Endothelial cell of umbilical vein (primary cell): Measurements from ENCODE around the gene LENEP. TPM values are rescaled to one million over a fixed set of nuclear protein-coding genes. Genes with fewer than 3 reads are reported as not detected.

Source experiments
- BruUV-seq: library from RNA; stranded (reverse); fragments of 400-500 nt; replicated peaks from 2 replicates; lab custom pipeline; 2021; lab: Mats Ljungman, UMichigan
- CTCF ChIA-PET: fragments of 300-600, 350-600 bp; sonication (Branson Sonifier 250); formaldehyde crosslinking; loops from one replicate; lab custom pipeline; 2021; ENCODE audit warnings: antibody characterized with exemption, inconsistent platforms; lab: Charles Lee
- POLR2A ChIA-PET: fragments of 300-600, 350-600 bp; sonication (Branson Sonifier 250); formaldehyde crosslinking; loops from one replicate; lab custom pipeline; 2021; ENCODE audit warnings: antibody characterized with exemption, inconsistent platforms; lab: Charles Lee
- DNase-seq: peaks from one replicate; pipeline ENCODE4 v3.0.0-alpha.2; 2011; ENCODE audit warnings: low read depth, low spot score
- FAIRE-seq: peaks from 2 replicates; lab custom pipeline; 2011; peaks lifted over from hg19 to GRCh38; lab: Jason Lieb, UNC
- H2AFZ ChIP-seq: 2 replicates; pipeline ENCODE4 v1.6.0; 2012; ENCODE audit warnings: low read depth, low read length, control low read depth, inconsistent platforms
- H3K27ac ChIP-seq: 2 replicates; pipeline ENCODE4 v1.5.1; 2011; ENCODE audit warnings: low read depth, mild to moderate bottlenecking, control low read depth, low read length, moderate library complexity; ENCODE audit not compliant: insufficient read depth
- H3K27me3 ChIP-seq, 2 experiments: 2 replicates each; pipeline versions ENCODE4 v1.6.0 to v1.6.1; 2011; ENCODE audit warnings: low read length in 2 of 2, mixed read lengths in 1 of 2; ENCODE audit not compliant: control insufficient read depth in 2 of 2, insufficient read depth in 2 of 2
- H3K36me3 ChIP-seq, 2 experiments: 2 replicates in 1 of 2; 3 replicates in 1 of 2; pipeline ENCODE4 v1.5.1; 2011; ENCODE audit warnings: low read length in 2 of 2, mild to moderate bottlenecking in 1 of 2, moderate library complexity in 1 of 2; ENCODE audit not compliant: control insufficient read depth in 2 of 2, insufficient read depth in 2 of 2; ENCODE audit errors: extremely low read depth in 1 of 2
- H3K4me1 ChIP-seq: 3 replicates; pipeline ENCODE4 v1.5.1; 2011; ENCODE audit warnings: mild to moderate bottlenecking, low read length; ENCODE audit not compliant: control insufficient read depth, insufficient read depth; ENCODE audit errors: extremely low read depth
- H3K4me2 ChIP-seq: 2 replicates; pipeline ENCODE4 v1.6.1; 2011; ENCODE audit warnings: low read length, control low read depth, mixed read lengths; ENCODE audit not compliant: insufficient read depth
- H3K4me3 ChIP-seq, 3 experiments: fragments of 200-600 bp in 1 of 3; sonication (generic), shearing (Covaris generic) in 1 of 3; replicated peaks in 1 of 3; 2 replicates each; pipeline ENCODE4 v1.5.1; 2011 to 2016; ENCODE audit warnings: control low read depth in 3 of 3, low read length in 3 of 3, mild to moderate bottlenecking in 2 of 3, inconsistent platforms in 1 of 3, low read depth in 1 of 3, moderate library complexity in 1 of 3; ENCODE audit not compliant: insufficient read depth in 1 of 3
- H3K79me2 ChIP-seq: 2 replicates; pipeline ENCODE4 v1.6.0; 2012; ENCODE audit warnings: low read length, inconsistent platforms; ENCODE audit not compliant: control insufficient read depth, insufficient read depth
- H3K9ac ChIP-seq: replicated peaks from 2 replicates; pipeline ENCODE3; 2011; ENCODE audit warnings: low read length, control low read depth; ENCODE audit not compliant: insufficient read depth; ENCODE audit errors: extremely low read depth
- H3K9me1 ChIP-seq: replicated peaks from 3 replicates; pipeline ENCODE4 v1.6.0; 2011; ENCODE audit warnings: mild to moderate bottlenecking, low read length; ENCODE audit not compliant: control insufficient read depth, insufficient read depth; ENCODE audit errors: extremely low read depth
- H3K9me3 ChIP-seq: replicated peaks from 2 replicates; pipeline ENCODE4 v1.5.1; 2012; ENCODE audit warnings: low read length, inconsistent platforms; ENCODE audit not compliant: control insufficient read depth, insufficient read depth
- H4K20me1 ChIP-seq: replicated peaks from 2 replicates; pipeline ENCODE3; 2011; ENCODE audit warnings: mild to moderate bottlenecking, low read length; ENCODE audit not compliant: control insufficient read depth, insufficient read depth; ENCODE audit errors: extremely low read depth
- EZH2 ChIP-seq: IDR thresholded peaks from 2 replicates; pipeline ENCODE4 v1.6.1; 2012; ENCODE audit warnings: borderline replicate concordance, low read depth, mild to moderate bottlenecking, moderate library complexity, low read length, inconsistent platforms; ENCODE audit not compliant: severe bottlenecking
- FOS ChIP-seq: IDR thresholded peaks from 2 replicates; pipeline ENCODE4 v1.6.1; 2011; ENCODE audit warnings: mild to moderate bottlenecking, low read length, moderate library complexity, borderline replicate concordance; ENCODE audit not compliant: insufficient read depth
- GATA2 ChIP-seq: IDR thresholded peaks from 2 replicates; pipeline ENCODE4 v1.7.0; 2011; ENCODE audit warnings: low read depth, mild to moderate bottlenecking, moderate library complexity, mixed read lengths, low read length; ENCODE audit not compliant: insufficient read length, insufficient read depth
- JUN ChIP-seq: IDR thresholded peaks from 2 replicates; pipeline ENCODE4 v1.6.1; 2011; ENCODE audit warnings: borderline replicate concordance, low read depth; ENCODE audit not compliant: insufficient read length, insufficient read depth
- MYC ChIP-seq: IDR thresholded peaks from one replicate; pipeline ENCODE4 v1.6.1; 2011; ENCODE audit warnings: mild to moderate bottlenecking, low read depth, low read length
- POLR2A ChIP-seq: IDR thresholded peaks from 2 replicates; pipeline ENCODE4 v1.6.1; 2012; ENCODE audit warnings: low read depth, mild to moderate bottlenecking, control low read depth, low read length
- POLR2AphosphoS5 ChIP-seq: IDR thresholded peaks from 2 replicates; pipeline ENCODE4 v1.6.1; 2012; ENCODE audit warnings: low read depth, mild to moderate bottlenecking, control low read depth, low read length, moderate library complexity; ENCODE audit not compliant: insufficient read depth
- dilution Hi-C: fragments of 300-500 bp; cut with MboI; formaldehyde crosslinking; loops from one replicate; pipeline ENCODE4 v1.15.0; 2019; ENCODE audit warnings: low sequenced_read_pairs; ENCODE audit not compliant: extremely low pct_ligation_motif_present
- intact Hi-C: fragments of 100-400 bp; cut with micrococcal nuclease; formaldehyde crosslinking; loops from one replicate; pipeline ENCODE4 v1.10.0; 2022
- polyA plus RNA-seq, 4 experiments: library from polyadenylated mRNA; depleted of rRNA in 3 of 4; stranded (reverse) in 3 of 4; unstranded in 1 of 4; fragments of >200 nt; gene quantifications; 2 replicates each; pipeline versions ENCODE4 v1.2.1 to v1.2.3, GENCODE V29; 2011 to 2012; ENCODE audit warnings: missing spikeins in 1 of 4
- total RNA-seq: library from RNA; stranded (reverse); gene quantifications from 2 replicates; pipeline ENCODE4 v1.2.3, GENCODE V29; 2021
- TF ChIP-seq, protein P1 (sequence below), 2 donors: IDR thresholded peaks; 1 replicate in 1 of 2; 2 replicates in 1 of 2; pipeline ENCODE4 v1.5.1; 2011; ENCODE audit warnings: low read length in 2 of 2, mild to moderate bottlenecking in 2 of 2, moderate library complexity in 2 of 2, control low read depth in 1 of 2, inconsistent platforms in 1 of 2, low read depth in 1 of 2; ENCODE audit not compliant: insufficient read depth in 1 of 2; ENCODE audit errors: extremely low read depth in 1 of 2
- TF ChIP-seq, protein P2 (sequence below): IDR thresholded peaks from 2 replicates; pipeline ENCODE4 v1.6.1; 2011; ENCODE audit not compliant: insufficient read depth, insufficient read length

The LENEP gene
- total and polyA plus RNA-seq, 2 donors (not counting 3 experiments of a cell fraction or from before 2014, with no cell fraction given) = 0.64 TPM; not detected in 1

DNA sequence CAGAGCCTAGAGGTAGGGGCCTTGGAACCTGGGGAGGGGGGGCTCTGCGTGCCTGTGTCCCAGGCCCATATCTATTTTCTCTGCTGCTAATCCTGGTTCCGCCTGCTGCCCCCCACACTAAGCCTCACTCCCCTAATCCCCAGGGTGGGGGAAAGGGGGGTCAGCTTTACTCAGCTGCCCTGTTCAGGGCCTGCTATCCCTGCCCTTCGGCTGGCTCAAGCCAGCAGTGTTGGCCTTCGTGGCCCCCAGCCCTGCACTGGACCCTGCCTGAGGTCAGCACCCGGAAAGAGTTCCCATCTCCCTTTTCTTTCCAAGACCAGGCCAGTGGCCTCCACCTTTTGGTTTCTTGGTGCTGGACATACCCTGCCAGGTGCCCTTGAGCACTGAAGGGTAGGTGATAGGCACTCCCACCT, 17.6 kb downstream of the LENEP start:
- FAIRE-seq = no peak
- Histone ChIP-seq H3K79me2 (peaks cover 7% of the 10 kb centered on the region), H2AFZ (no peak overlapping the region), H3K9me3 (no peaks in the 10 kb centered on the region), H3K36me3 (peaks cover 0 to 12% of the 10 kb centered on the region in 2 experiments), H3K4me2 (no peak overlapping the region), H3K4me3 (no peak overlapping the region), H4K20me1 (no peaks in the 10 kb centered on the region), H3K9ac (no peak overlapping the region), H3K27me3 (no peaks in the 10 kb centered on the region), H3K9me1 (no peaks in the 10 kb centered on the region), H3K4me1 (no peaks in the 10 kb centered on the region), H3K27ac (no peak overlapping the region)
- DNase-seq = no peak
- BruUV-seq = no TSS peak
- ChIA-PET CTCF (no interaction called here), POLR2A (no interaction called here)
- dilution Hi-C loops (no loop called here), intact Hi-C loops (no loop called here)
- TF ChIP-seq, protein P1, sequence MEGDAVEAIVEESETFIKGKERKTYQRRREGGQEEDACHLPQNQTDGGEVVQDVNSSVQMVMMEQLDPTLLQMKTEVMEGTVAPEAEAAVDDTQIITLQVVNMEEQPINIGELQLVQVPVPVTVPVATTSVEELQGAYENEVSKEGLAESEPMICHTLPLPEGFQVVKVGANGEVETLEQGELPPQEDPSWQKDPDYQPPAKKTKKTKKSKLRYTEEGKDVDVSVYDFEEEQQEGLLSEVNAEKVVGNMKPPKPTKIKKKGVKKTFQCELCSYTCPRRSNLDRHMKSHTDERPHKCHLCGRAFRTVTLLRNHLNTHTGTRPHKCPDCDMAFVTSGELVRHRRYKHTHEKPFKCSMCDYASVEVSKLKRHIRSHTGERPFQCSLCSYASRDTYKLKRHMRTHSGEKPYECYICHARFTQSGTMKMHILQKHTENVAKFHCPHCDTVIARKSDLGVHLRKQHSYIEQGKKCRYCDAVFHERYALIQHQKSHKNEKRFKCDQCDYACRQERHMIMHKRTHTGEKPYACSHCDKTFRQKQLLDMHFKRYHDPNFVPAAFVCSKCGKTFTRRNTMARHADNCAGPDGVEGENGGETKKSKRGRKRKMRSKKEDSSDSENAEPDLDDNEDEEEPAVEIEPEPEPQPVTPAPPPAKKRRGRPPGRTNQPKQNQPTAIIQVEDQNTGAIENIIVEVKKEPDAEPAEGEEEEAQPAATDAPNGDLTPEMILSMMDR (IDR thresholded peaks at IDR 0.05; ENCODE audit: extremely low read depth in 1 of 2, insufficient read depth in 1 of 2, low read depth in 1 of 2, low read length in 2 of 2) = no peak
- TF ChIP-seq GATA2 (no peak), MYC (no peak), FOS (no peak), POLR2A (no peak), EZH2 (no peak), JUN (no peak), POLR2AphosphoS5 (no peak)
- TF ChIP-seq, protein P2, sequence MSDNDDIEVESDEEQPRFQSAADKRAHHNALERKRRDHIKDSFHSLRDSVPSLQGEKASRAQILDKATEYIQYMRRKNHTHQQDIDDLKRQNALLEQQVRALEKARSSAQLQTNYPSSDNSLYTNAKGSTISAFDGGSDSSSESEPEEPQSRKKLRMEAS = no peak
